NCI-H1417 (cell line): ENCODE results near the gene WWOX.

Experiments used
- DNase-seq, 3 experiments: peaks; one replicate each; lab custom pipeline; 2025; lab: John Stamatoyannopoulos, UW

WWOX gene

DNA sequence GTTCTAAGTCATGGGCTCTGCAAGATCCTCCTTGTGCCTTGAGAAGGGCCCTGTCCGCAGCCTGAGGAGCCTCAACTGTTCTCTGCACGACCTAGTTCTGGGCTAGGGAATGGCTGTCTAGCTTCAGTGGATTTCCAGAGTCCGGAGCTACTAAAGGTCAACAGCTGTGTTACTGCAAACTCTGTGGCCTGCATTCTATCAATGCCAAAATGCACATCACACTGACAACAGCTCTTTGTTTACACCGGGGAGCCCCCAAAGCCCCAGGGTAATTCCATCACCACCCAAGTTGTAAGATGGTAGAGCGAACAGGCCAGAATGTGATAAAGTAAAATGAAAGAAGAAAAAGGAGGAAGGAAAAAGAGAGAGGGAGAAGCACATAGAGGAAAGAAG, 890.9 kb downstream of the WWOX start:
- DNase-seq = no peak

DNA sequence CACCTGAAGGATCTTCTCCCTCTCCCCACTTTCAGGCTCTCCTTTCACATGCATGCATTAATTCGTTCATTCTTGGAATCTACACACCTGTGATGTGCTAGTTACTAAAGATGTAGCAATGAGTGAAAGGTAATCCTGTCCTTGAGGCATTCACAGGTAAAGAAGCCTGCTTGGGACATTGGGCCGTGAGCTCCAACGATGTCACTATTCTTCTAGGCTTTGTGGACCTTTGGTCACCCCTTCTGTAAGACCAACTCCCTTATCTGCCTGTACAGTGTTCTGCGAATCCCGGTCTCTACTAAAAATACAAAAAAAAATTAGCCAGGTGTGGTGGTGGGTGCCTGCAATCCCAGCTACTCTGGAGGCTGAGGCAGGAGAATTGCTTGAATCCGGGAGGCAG, 892.5 kb downstream of the WWOX start:
- DNase-seq = no peak

DNA sequence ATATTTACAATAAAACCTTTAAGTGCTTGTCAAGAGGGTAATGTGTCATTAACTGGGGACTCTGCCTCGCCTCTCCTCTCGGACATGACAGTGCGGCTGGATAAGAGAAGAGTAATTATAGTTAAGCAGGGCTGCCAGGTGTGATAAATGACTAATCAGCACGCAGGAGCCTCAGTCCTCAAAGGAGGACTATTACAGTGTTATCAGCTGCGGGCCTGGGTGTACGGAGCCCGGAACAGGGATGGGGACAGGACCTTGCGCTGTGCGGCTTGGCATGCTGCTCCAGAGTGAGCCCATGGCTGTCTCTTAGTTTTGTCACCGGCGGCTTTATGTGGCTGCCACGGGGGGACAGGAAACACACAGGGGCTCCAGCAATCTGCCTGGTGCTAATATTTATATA, 893.9 kb downstream of the WWOX start:
- peak; percentile 64 to 95 (median 74) for DNase-seq

DNA sequence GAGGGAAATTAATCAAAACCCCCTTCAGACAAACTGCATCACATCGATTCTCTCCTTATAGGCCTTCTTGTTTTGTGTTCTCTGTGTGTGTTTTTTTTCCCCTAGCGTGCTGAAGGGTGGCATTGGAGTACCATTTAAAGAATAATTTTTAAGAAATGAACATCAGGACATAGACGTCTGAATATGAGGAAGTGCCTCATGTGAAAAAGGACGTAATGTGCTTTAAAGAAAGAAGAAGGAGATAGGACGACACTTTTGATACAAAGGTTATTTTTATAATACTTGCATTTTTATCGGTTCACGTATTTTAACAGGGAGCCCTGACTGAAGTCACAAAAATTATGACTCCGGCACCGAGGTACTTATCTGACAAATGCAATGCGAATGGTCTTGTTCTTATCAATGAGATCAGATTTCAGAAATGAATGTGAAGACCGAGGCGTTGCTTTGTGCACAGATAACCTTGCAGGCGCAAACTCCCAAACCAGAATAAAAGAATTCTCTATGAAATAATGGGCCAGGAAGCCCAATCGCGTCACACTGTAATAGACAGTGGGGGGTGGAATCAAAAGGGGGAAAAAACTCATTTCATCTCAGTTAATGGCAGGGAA, 894.8 kb downstream of the WWOX start:
- peak in 1 of 3 experiments; percentile 72 for DNase-seq

DNA sequence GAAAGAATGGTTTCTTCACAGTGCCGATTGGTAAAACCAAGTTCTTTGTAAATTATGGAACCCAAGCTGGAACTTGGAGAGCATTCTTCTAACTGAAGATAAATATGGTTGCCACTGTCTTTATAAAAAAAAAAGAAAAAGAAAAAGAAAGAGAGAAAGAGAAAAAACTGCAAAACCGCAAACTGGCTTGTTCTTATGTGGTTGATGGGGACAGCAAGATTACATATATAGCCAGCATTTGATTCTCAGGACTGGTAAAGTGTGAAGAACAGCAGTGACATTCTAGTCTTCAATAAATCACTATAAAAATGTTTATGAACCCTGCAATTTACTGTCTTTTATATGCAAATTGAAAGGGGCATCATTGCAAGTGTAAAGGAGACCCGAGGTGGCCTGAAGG, 896.0 kb downstream of the WWOX start:
- peak in 1 of 3 experiments; percentile 6 for DNase-seq

DNA sequence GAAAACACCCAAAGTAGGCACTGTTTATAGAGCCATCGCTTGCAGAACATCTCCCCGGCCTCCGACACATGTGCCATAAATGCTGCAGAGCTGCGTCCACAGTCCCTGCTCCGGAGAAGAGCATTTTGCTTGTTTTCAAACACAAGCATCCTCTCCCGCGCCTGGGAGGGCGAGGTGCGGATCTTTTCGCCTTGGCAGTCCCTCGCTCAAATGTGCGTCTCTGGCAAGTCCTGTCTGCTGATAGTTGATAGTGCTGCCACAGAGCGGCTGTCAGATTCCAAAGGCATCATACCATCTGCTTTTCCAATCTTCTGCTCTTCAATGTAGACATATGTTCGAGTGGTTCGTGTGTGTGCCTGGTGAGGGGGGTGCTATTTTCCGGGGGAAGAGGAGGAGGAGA, 897.3 kb downstream of the WWOX start:
- peak in 1 of 3 experiments; percentile 41 for DNase-seq

DNA sequence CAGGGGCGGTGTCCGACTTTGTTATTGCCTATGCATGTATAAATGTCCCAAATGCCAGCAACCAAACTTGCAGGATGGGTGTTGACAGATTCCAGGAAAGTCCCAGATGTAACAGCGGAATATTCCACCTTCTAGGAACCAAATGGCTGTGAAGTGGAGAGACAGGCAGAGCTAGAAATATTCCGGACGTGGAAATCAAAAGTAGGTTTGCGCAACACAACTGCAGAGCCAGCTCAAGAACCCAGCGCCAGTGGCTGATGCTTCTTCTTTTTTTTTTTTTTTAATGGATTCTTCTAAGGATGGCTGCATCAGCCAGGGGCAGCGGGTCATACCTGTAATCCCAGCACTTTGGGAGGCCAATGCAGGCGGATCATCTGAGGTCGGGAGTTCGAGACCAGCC, 899.4 kb downstream of the WWOX start:
- no peak for DNase-seq

DNA sequence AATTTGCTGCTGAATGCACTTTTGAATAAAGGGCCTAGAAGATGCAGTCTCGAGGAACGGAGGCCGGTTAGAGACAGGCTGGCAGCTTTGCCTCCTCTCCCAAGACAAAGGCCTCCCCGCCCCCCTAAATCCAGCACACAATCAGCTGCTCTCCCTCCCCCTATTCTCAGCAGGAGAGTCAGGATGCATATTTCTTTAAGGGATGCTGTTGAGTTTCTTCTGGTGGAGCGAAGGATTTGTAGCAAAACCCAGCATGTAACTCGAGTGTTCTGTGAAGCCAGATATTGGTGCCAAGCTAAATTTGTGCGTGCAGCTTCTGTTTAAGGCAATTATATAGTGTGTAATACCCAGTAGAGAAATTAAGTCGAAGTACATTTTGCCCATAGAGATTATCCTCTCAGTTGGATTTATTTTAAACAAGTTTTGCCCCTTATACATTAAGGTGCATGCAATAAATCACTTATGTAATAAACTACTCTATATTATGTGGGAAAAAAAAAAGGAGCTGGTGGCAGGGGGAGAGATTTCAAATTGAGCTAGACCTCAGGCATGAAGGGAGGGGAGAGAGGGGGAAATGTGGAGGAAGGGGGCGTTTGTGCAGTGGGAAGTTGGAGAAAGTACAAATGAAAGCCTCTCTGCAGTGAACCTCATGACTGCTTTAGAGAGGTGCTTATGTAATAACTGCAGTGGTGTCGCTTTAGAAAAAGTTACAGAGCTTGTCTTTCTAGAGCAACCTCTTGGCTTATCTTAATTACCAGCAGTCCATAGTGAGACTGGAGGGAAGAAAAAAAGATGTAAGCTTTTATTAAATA, 901.9 kb downstream of the WWOX start:
- DNase-seq = peak in 2 of 3 experiments; percentile 3 to 44

DNA sequence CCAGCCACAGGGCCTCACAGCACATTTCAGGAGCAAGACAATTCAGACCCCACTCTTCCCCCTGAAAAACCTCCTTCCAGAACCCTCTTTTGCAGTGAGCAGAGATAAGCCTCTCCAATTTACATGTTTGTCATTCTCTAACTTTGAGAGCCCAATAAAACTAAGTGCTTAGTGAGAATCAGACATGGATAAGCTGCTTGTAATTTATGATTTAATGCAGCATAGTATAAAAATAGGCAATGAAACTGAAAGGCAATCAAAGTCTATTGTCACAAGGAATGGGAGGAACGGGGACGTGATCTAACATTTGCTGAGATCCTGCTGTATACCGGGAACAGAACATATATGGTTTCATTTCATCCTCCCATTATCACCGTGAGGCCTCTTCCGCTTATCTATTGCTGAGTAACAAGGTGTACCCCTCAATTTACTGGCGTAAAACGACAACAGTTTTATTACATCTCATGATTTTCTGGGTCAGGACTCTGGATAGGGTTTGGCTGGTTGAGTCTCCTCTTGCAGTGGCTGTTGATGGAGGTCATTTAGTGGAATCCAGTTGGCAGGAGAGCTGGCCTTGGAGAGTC, 903.7 kb downstream of the WWOX start:
- DNase-seq = no peak

DNA sequence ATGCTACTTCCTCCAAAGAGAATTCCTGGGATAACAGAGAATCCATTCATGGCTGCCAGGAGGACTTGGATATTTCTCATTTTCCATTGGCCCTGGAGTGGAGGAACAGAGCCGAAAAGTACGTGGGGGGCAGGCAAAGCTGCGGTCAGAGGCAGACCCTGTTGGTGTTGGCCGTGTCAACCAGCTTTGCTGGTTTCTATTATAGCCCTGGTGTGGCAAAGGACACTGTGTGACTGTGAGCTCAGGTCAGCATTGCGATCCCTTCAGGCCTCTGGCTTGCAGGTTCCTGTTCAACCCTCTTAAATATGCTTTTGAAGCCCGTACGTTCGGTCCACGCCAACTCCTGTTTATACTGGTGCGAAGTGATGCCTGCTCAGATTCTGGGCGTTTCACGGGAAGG, 904.9 kb downstream of the WWOX start:
- DNase-seq = peak in 1 of 3 experiments; percentile 1

DNA sequence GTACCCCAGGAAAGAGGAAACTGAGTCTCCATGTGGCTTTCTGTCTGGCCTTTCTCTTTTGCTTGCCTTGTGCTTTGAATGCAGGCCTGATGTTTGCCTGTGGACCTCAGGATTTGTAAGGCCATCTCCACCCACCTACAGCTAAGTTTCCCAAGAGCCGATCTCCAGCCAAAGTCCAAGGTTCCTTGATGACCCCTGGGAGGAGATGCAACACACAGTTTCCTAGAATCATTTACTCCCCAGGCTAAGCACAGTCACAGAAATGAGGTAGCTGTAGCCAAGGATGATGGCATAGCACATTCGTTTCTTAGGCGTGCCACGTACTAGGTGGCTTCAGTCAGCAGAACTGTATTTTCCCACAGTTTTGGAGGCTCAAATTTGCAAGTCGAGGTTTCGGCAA, 905.6 kb downstream of the WWOX start:
- DNase-seq = no peak

DNA sequence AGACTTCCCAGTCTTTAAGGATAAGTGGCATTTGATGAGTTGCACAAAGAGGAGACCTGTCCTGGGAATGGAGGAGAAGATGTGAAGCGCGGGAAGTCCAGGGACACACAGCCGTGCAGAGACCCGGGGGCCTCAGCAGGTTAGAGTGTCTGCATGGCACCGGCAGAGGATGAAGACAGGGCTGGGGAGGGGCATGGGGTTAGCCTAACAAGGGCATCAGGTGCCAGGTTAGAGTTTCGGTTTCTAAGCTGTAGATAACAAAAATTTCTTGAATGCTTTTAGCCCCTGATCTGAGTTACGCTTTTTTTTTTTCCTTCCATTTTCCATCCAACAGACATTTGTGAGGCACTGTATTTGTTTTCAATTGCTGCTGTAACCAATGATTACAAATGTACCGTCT, 906.8 kb downstream of the WWOX start:
- DNase-seq = no peak

DNA sequence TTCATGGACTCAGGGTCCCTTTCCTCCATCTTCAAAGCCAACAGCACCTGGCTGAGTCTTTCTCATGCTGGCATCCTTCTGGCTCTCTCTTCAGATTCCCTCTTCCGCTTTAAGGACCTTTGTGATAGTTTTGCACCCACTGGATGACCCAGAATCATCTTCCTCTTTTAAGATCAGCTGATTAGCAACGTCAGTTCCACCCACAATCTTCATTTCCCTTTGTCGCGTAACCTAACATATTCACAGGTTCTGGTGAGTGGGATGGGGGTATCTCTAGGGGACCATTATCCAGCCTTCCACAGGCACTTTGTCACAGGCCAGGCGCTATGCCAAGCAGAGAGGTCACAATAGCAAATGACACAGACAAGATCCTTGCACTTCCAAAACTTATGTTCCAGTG, 907.3 kb downstream of the WWOX start:
- DNase-seq = no peak

DNA sequence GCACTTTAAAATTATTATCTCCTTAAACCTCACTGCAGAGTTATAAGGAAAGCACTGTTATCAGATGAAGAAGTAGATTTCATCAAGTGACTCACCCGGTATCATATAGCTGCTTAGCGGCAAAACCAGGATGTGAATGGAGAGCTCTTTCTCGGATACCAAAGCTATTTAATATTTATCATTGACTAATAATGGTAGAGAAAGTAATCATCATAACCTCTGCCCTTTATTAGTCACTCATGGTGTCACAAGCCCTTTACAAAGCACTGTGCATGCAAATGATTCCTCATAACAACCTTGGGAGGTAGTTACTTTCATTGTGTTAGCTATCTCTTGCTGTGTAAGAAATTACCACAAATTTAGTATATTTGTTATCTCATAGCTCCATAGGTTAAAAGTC, 908.2 kb downstream of the WWOX start:
- no peak for DNase-seq

DNA sequence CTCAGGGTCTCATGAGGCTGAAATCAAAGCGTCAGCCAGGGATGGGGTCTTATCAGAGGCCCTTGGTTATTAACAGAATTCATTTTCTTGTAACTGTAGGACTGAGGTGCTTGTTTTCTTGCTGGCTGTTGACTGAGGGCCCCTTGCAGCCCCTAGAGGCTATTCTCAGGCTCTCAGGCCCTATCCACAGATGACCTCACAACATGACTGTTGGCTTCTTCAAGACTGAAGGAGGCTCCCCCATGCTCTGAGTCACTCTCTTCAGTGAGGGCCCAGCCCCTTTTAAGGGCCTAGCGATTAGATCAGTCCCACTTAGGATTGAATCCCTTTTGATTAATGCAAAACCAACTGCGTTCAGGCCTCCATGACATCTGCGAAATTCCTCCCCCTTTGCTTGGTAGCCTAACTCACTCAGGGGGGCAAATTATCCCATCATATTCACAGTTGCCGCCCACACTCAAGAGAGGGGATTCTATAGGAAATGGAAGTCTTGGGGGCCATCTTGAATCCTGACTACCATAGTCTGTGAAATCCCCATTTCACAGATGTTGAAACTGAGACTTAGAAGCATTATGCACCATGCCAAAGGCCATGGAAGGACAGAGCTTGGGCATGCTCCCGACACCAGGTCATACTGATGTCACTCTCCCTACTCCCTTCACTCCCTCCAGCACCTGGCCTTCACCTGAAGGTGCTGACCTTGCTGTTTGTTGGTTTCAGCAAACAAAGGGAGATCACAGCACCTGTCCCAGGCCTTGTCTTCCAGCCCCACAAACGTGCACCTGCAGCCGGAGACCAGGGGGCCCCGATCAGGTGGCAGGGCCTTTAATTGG, 908.8 kb downstream of the WWOX start:
- DNase-seq = peak in 1 of 3 experiments; percentile 88

DNA sequence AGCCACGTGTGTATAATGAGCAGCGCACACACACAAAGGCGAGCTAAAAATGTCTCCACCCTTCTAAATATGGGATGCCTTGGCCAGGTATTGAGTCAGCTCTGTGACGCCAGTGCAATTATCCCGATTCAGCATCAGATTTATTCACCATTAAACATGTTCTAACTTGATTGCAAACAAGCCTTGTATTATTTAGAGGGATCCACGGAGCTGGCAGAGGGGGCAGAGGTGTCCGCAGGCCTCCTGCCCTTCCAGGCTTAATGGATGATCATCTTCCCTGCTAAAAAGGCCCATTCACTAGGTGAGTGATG, 909.4 kb downstream of the WWOX start:
- DNase-seq = peak in 2 of 3 experiments; percentile 67 to 68

DNA sequence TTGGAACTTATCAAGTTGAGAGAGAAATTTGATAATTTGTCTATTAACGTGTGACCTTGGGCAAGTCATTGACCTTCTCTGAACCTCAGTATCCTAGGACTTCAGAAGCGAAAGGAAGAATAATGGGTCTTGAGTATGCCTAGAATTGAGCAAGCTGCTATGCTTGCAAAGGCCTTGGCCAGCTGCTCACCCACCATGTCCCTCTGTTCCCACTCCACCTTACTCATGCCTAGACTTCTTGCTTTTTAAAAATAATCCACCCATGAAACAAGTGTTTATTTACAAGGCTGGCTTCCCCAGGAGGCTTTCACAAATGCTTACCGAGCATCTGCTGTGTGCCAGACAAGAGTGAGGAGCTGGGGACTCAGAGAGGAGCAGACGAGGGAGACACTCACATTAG, 910.4 kb downstream of the WWOX start:
- peak in 2 of 3 experiments; percentile 30 to 83 for DNase-seq

DNA sequence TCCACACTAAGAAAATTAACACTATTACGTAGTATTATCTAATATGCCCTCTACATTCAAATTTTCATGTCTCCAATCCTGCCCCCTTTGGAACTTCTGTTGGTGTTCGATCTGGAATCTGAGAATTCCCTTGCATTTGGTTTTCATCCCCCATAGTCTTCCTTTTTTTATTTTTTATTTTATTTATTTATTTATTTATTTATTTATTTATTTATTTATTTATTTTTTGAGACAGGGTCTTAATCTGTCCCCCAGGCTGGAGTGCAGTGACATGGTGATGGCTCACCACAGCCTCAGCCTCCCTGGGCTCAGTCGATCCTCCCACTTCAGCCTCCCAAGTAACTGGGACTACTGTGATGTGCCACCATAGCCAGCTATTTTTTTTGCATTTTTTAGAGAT, 911.8 kb downstream of the WWOX start:
- DNase-seq = no peak

DNA sequence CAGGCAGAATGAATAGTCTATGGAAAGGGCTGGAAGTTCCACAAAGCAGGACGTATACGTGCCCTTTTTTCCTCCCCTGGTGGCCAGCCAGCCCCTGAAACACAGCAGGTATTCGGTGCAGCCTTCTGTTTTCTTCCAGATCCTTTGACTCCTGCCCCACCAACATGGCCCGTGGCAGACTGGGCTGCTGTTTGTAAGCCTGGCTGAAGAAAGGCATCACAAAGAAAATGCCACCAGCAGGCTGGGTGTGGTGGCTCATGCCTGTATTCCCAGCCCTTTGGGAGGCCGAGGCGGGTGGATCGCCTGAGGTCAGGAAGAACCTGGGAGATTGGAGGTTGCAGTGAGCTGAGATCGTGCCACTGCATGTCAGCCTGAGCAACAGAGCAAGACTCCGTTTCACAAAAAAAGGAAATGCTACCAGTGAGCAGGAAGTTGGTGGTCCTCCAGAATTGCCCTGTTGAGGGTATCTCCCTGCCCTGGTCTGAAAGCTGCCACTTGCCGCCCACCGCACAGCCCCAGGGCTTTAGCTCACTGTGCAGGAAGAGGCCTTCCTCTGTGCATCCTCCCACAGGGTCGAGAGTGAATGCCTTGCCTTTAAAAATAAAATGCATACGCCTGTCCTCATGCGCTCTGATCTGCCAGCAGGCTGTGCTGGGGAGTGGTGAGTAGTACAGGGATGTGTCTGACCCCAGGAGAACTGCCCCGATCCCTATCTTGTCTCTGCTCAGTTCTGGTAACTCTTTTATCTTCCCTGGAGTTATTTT, 913.4 kb downstream of the WWOX start:
- DNase-seq = no peak

DNA sequence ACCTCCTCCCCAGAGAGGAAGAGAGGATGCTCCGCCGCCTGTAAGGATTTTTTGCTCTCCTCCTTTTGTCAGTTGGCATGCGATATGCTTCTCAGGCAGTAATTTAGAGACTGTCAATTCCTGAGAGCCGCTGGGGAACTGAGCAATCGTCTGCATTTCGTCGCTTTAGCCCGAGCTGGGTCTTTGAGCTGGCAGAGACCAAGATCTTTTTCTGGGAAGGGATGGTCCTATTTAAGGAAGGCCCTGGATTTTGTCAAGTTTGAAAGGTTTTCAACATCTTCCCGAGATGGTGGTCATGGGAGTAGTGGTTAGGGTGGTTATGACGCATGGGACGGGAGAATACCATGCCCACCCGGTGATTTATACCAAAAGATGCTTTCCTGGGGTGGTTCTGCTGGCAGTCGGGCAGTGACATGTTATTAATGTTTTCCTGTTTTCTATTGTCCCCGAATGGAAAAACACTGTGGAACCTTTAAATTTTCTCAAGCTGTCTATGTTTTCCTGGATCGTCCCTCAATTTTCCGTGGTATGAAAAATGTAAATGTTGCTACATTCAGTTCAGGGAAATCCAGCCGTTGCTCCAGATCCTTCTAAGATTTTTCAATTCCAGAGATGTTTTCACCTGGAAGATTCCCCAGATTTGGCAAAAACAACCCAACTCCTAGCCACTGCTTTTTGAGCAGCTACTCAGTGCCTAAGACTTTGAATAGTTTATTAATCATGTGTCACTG, 914.6 kb downstream of the WWOX start:
- no peak for DNase-seq
